HFFc6 (cell line): ENCODE measurements around the gene ARID2. TPM values are rescaled to one million over a fixed set of nuclear protein-coding genes. Genes with fewer than 3 reads are reported as not detected.
A peak's percentile ranks its signal among the peaks of the same experiment; 100 is the strongest.

Source experiments
- DNase-seq: peaks from one replicate; pipeline ENCODE4 v3.0.0-alpha.2; 2018
- H3K27ac Mint-ChIP-seq: 2 replicates; pipeline ENCODE4 v1.8.0; 2020; ENCODE audit warnings: mild to moderate bottlenecking, mixed read lengths
- H3K27me3 Mint-ChIP-seq: 2 replicates; pipeline ENCODE4 v1.8.0; 2021; ENCODE audit warnings: mild to moderate bottlenecking, moderate library complexity, mixed read lengths; ENCODE audit not compliant: insufficient read depth
- H3K36me3 Mint-ChIP-seq: 2 replicates; pipeline ENCODE4 v1.8.0; 2021; ENCODE audit warnings: low read depth, mixed read lengths
- H3K4me1 Mint-ChIP-seq: 2 replicates; pipeline ENCODE4 v1.8.0; 2020; ENCODE audit warnings: low read depth, mixed read lengths
- H3K4me3 Mint-ChIP-seq: 2 replicates; pipeline ENCODE4 v1.8.0; 2020; ENCODE audit warnings: mild to moderate bottlenecking, moderate library complexity, mixed read lengths
- H3K9me3 Mint-ChIP-seq: 2 replicates; pipeline ENCODE4 v1.8.0; 2020; ENCODE audit warnings: mild to moderate bottlenecking, mixed read lengths
- long read RNA-seq: library from polyadenylated mRNA; unstranded; transcript quantifications from one replicate; pipeline ENCODE4 v2.0.0, GENCODE V29; 2019
- total RNA-seq, 6 experiments: library from RNA; stranded (reverse); fragmentation: NEBNext Ultra II Directional; extraction: Animal tissue kit (Norgen Biotek cat#: 25700); gene quantifications; 2 replicates in 1 of 6; 3 replicates in 5 of 6; pipeline ENCODE4 v1.2.3, GENCODE V29; 2021
- TF ChIP-seq, protein P1 (sequence below): fragments of 200-600 bp; sonication (generic); IDR thresholded peaks from 2 replicates; pipeline ENCODE4 v1.5.0; 2021; ENCODE audit warnings: antibody characterized with exemption, mild to moderate bottlenecking

Gene ARID2, protein sequence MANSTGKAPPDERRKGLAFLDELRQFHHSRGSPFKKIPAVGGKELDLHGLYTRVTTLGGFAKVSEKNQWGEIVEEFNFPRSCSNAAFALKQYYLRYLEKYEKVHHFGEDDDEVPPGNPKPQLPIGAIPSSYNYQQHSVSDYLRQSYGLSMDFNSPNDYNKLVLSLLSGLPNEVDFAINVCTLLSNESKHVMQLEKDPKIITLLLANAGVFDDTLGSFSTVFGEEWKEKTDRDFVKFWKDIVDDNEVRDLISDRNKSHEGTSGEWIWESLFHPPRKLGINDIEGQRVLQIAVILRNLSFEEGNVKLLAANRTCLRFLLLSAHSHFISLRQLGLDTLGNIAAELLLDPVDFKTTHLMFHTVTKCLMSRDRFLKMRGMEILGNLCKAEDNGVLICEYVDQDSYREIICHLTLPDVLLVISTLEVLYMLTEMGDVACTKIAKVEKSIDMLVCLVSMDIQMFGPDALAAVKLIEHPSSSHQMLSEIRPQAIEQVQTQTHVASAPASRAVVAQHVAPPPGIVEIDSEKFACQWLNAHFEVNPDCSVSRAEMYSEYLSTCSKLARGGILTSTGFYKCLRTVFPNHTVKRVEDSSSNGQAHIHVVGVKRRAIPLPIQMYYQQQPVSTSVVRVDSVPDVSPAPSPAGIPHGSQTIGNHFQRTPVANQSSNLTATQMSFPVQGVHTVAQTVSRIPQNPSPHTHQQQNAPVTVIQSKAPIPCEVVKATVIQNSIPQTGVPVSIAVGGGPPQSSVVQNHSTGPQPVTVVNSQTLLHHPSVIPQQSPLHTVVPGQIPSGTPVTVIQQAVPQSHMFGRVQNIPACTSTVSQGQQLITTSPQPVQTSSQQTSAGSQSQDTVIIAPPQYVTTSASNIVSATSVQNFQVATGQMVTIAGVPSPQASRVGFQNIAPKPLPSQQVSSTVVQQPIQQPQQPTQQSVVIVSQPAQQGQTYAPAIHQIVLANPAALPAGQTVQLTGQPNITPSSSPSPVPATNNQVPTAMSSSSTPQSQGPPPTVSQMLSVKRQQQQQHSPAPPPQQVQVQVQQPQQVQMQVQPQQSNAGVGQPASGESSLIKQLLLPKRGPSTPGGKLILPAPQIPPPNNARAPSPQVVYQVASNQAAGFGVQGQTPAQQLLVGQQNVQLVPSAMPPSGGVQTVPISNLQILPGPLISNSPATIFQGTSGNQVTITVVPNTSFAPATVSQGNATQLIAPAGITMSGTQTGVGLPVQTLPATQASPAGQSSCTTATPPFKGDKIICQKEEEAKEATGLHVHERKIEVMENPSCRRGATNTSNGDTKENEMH (N-terminal part only)
- total RNA-seq, result 10 to 100 TPM; 11.5 to 15.6 (median 14.0) TPM
- long read RNA-seq, partial matches to known transcripts, result 6 of 8 reads
- long read RNA-seq, other reads (novel, unspliced or antisense), result 2 of 8 reads

DNA sequence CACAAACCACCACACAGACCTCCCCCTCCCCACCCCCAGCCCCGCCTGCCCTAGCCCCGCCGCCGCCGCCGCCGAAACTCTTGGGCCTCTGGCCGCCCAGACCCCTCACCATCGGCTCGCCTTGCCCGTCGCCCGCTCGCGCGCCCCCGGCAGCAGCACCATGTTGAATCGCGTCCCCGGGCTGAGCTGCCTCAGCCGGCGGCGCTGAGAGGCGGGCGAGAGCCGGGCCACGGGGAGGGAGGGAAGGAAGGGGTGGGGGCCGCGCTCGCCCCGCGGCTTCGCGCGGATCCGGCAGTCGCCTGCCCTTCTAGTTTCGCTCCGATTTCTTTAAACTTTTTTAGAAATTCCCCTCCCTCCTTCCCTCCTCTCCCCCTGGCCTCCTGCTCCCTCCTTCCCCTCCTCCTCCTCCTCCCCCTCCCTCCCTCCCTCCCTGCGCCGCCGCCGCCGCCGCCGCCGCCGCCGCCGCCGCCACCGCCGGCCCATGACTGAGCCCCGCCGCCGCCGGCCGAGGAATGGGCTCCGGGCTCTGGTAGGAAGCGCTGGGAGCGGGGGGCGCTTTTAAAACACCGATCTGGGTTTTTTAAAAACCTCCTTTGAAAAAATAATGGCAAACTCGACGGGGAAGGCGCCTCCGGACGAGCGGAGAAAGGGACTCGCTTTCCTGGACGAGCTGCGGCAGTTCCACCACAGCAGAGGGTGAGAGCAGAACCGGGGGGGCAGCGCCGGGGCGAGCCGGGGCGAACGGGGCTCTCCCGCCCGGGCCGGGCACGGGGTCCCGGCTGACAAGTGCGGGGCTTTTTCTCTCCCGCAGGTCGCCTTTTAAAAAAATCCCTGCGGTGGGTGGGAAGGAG, at the start of gene ARID2:
Gene ARID2 (plus strand): TSS at position 474 of the 851 bp plus-strand sequence. CDS start 131 bp downstream, at position 605.
- Mint-ChIP-seq H3K4me3 (peak within 1 kb of the TSS; percentile 92), H3K9me3 (no peaks in the 10 kb centered on the region), H3K36me3 (0 out of 2 replicates have a peak, but pooled peaks cover 4% of the 10 kb centered on the region), H3K4me1 (peaks cover 40% of the 10 kb centered on the region), H3K27me3 (0 out of 2 replicates have a peak, but pooled peaks cover 2% of the 10 kb centered on the region), H3K27ac (peak within 1 kb of the TSS; percentile 99)
- TF ChIP-seq, protein P1, sequence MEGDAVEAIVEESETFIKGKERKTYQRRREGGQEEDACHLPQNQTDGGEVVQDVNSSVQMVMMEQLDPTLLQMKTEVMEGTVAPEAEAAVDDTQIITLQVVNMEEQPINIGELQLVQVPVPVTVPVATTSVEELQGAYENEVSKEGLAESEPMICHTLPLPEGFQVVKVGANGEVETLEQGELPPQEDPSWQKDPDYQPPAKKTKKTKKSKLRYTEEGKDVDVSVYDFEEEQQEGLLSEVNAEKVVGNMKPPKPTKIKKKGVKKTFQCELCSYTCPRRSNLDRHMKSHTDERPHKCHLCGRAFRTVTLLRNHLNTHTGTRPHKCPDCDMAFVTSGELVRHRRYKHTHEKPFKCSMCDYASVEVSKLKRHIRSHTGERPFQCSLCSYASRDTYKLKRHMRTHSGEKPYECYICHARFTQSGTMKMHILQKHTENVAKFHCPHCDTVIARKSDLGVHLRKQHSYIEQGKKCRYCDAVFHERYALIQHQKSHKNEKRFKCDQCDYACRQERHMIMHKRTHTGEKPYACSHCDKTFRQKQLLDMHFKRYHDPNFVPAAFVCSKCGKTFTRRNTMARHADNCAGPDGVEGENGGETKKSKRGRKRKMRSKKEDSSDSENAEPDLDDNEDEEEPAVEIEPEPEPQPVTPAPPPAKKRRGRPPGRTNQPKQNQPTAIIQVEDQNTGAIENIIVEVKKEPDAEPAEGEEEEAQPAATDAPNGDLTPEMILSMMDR, result no peak
- DNase-seq, result peak; percentile 37

DNA sequence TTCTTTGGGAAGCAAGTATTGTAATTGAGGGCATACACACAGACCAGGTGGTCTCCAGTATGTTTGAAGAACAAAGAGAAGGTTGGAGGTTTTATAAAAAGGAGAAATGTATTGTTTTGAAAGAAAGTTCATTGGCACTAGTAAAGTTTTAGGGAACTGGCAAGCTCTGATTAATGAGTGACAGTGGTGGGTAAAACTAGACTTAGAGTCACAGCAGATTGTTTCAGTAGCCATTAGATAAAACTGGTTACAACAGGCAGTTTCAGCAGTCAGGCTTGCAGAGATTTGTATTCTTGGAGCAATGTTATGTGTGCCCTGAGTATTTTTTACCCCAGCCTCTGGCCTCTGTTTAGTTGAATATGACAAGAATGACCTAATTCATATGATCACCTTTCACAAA, 49.1 kb upstream of the ARID2 start:
- Mint-ChIP-seq H3K27ac (no peak overlapping the region), H3K27me3 (peaks cover 11% of the 10 kb centered on the region), H3K4me1 (no peaks in the 10 kb centered on the region), H3K9me3 (no peaks in the 10 kb centered on the region), H3K36me3 (no peaks in the 10 kb centered on the region), H3K4me3 (no peak overlapping the region)
- DNase-seq, result no peak
- TF ChIP-seq, protein P1, result no peak

DNA sequence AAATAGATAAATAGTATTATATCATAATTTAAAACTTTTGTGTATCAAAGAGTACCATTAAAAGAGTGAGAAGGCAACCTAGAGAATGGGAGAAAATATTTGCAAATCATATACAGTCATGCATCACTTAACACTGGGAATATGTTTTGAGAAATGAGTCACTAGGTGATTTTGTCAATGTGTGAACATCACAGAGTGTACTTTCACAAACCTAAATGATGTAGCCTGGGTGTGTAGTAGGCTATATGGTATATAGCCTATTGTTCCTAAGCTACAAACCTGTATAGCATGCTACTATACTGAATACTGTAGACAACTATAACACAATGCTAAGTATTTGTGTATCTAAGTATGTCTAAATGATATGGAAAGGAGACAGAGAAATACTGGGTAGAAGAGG, 48.0 kb upstream of the ARID2 start:
- H3K4me1 Mint-ChIP-seq, result no peaks in the 10 kb centered on the region
- no peak for DNase-seq
- H3K9me3 Mint-ChIP-seq, result no peaks in the 10 kb centered on the region
- no peaks in the 10 kb centered on the region for H3K36me3 Mint-ChIP-seq
- TF ChIP-seq, protein P1, result no peak
- H3K27ac Mint-ChIP-seq, result no peak overlapping the region
- H3K27me3 Mint-ChIP-seq, result peaks cover 11% of the 10 kb centered on the region
- no peak overlapping the region for H3K4me3 Mint-ChIP-seq

DNA sequence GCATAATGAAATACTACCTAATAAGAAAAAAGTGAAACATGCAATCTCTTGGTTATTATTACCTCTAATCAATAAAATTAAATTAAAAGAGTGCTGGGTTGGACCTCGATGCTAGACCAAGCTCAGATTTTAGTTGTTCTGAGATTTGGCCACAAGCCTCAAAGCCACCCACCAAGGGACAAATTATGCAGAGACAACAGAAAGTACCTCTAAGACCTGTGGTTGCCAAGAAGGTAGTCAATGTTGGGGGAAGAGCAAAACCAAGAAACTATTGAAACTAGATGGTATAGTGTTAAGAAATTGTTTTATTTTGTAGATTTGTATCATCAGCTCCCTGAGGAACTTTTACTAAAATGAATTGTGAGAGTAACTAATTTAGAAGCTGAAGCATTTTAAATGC, 43.8 kb upstream of the ARID2 start:
- Mint-ChIP-seq H3K9me3 (no peaks in the 10 kb centered on the region), H3K27me3 (peaks cover 16% of the 10 kb centered on the region), H3K4me3 (no peak overlapping the region), H3K36me3 (no peaks in the 10 kb centered on the region), H3K4me1 (no peaks in the 10 kb centered on the region), H3K27ac (no peak overlapping the region)
- DNase-seq, result no peak
- TF ChIP-seq, protein P1, result no peak
